ENCODE data around the gene ATP6V1A. TPM values are rescaled to one million over a fixed set of nuclear protein-coding genes. Genes with fewer than 3 reads are reported as not detected.

The ATP6V1A gene
- total and polyA plus RNA-seq, 2 experiments from 2014 or later, result 62.3 to 87.2 TPM

GRCh38 chr3:113736548-113737089 lies 10.2 kb upstream of the ATP6V1A start:
- Histone ChIP-seq H3K4me2 (peak overlapping the region; percentile 47), H3K27ac (peak overlapping the region; percentile 12), H3K79me2 (peaks cover 98% of the 10 kb centered on the region), H4K20me1 (ENCODE audit: insufficient read depth, poor library complexity, severe bottlenecking) (peaks cover 64% of the 10 kb centered on the region), H3K36me3 (replicated peaks; ENCODE audit: insufficient read depth, low read depth) (no peaks in the 10 kb centered on the region), H3K9me2 (replicated peaks; ENCODE audit: insufficient read depth) (no peaks in the 10 kb centered on the region), H3K27me3 (no peaks in the 10 kb centered on the region), H3K4me1 (ENCODE audit: insufficient read depth) (no peaks in the 10 kb centered on the region), H3K4me3 (no peak overlapping the region), H2AFZ (no peak overlapping the region), H3K9me3 (ENCODE audit: low read depth) (no peaks in the 10 kb centered on the region)
- DNase-seq (ENCODE audit: low spot score), result peak; percentile 74
- TF ChIP-seq CTCF (IDR thresholded peaks at IDR 0.05; ENCODE audit: poor library complexity) (peak; percentile 83), EZH2phosphoT487 (IDR thresholded peaks at IDR 0.05; ENCODE audit: low read depth, severe bottlenecking, unreplicated experiment) (no peak), EZH2 (IDR thresholded peaks at IDR 0.05; ENCODE audit: borderline replicate concordance) (no peak)
- WGBS (ENCODE audit: low lambda C conversion rate, missing lambda C conversion rate), result 56% methylated on average over 3 of the region's 3 CpGs

- Histone ChIP-seq H4K20me1 (ENCODE audit: insufficient read depth, poor library complexity, severe bottlenecking) (peaks cover 65% of the 10 kb centered on the region), H3K9me2 (replicated peaks; ENCODE audit: insufficient read depth) (no peaks in the 10 kb centered on the region), H3K27ac (no peak overlapping the region), H3K9me3 (ENCODE audit: low read depth) (no peaks in the 10 kb centered on the region), H3K4me2 (no peak overlapping the region), H3K79me2 (peaks cover 87% of the 10 kb centered on the region), H3K4me3 (no peak overlapping the region), H3K27me3 (no peaks in the 10 kb centered on the region), H3K4me1 (ENCODE audit: insufficient read depth) (peaks cover 18% of the 10 kb centered on the region), H3K36me3 (replicated peaks; ENCODE audit: insufficient read depth, low read depth) (no peaks in the 10 kb centered on the region), H2AFZ (no peak overlapping the region)
- 91% methylated on average over 5 of the region's 5 CpGs for whole genome bisulfite sequencing (ENCODE audit: low lambda C conversion rate, missing lambda C conversion rate)
- DNase-seq (ENCODE audit: low spot score), result no peak
- TF ChIP-seq CTCF (IDR thresholded peaks at IDR 0.05; ENCODE audit: poor library complexity) (no peak), EZH2phosphoT487 (IDR thresholded peaks at IDR 0.05; ENCODE audit: low read depth, severe bottlenecking, unreplicated experiment) (no peak), EZH2 (IDR thresholded peaks at IDR 0.05; ENCODE audit: borderline replicate concordance) (no peak)
These were observed 5.7 kb upstream of the ATP6V1A start for GRCh38 chr3:113741086-113741485.

- Histone ChIP-seq H3K79me2 (peaks cover 84% of the 10 kb centered on the region), H3K27ac (no peak overlapping the region), H3K36me3 (replicated peaks; ENCODE audit: insufficient read depth, low read depth) (no peaks in the 10 kb centered on the region), H3K4me1 (ENCODE audit: insufficient read depth) (peaks cover 18% of the 10 kb centered on the region), H3K27me3 (no peaks in the 10 kb centered on the region), H4K20me1 (ENCODE audit: insufficient read depth, poor library complexity, severe bottlenecking) (peaks cover 61% of the 10 kb centered on the region), H3K9me2 (replicated peaks; ENCODE audit: insufficient read depth) (no peaks in the 10 kb centered on the region), H3K9me3 (ENCODE audit: low read depth) (no peaks in the 10 kb centered on the region), H3K4me2 (no peak overlapping the region), H3K4me3 (no peak overlapping the region), H2AFZ (no peak overlapping the region)
- DNase-seq (ENCODE audit: low spot score), result no peak
- TF ChIP-seq CTCF (IDR thresholded peaks at IDR 0.05; ENCODE audit: poor library complexity) (no peak), EZH2phosphoT487 (IDR thresholded peaks at IDR 0.05; ENCODE audit: low read depth, severe bottlenecking, unreplicated experiment) (no peak), EZH2 (IDR thresholded peaks at IDR 0.05; ENCODE audit: borderline replicate concordance) (no peak)
- WGBS (ENCODE audit: low lambda C conversion rate, missing lambda C conversion rate), result 71% methylated on average over 1 of the region's 1 CpG
These were observed 5.2 kb upstream of the ATP6V1A start for GRCh38 chr3:113741620-113742019.
